Keratinocyte (primary cell): ENCODE results near the gene AUNIP. TPM values are rescaled to one million over a fixed set of nuclear protein-coding genes. Genes with fewer than 3 reads are reported as not detected.

Experiments
- DNase-seq: peaks from one replicate; pipeline ENCODE4 v3.0.0-alpha.2; 2011; ENCODE audit warnings: low read depth, missing footprints, low spot score
- FAIRE-seq: peaks from 2 replicates; lab custom pipeline; 2011; peaks lifted over from hg19 to GRCh38; lab: Jason Lieb, UNC
- H2AFZ ChIP-seq: 2 replicates; pipeline ENCODE4 v1.6.0; 2012; ENCODE audit warnings: low read length, control low read depth, inconsistent platforms; ENCODE audit not compliant: control insufficient read depth
- H3K27ac ChIP-seq: 2 replicates; pipeline ENCODE4 v1.5.1; 2011; ENCODE audit warnings: low read length; ENCODE audit not compliant: control insufficient read depth, insufficient read depth
- H3K27me3 ChIP-seq: 3 replicates; pipeline ENCODE4 v1.6.0; 2011; ENCODE audit warnings: low read length; ENCODE audit not compliant: control insufficient read depth, insufficient read depth; ENCODE audit errors: extremely low read depth
- H3K36me3 ChIP-seq, 2 experiments: 2 replicates in 1 of 2; 3 replicates in 1 of 2; pipeline ENCODE4 v1.5.1; 2011; ENCODE audit warnings: low read length in 2 of 2, mild to moderate bottlenecking in 1 of 2; ENCODE audit not compliant: control insufficient read depth in 2 of 2, insufficient read depth in 2 of 2; ENCODE audit errors: extremely low read depth in 1 of 2
- H3K4me1 ChIP-seq: 3 replicates; pipeline ENCODE4 v1.5.1; 2011; ENCODE audit warnings: low read length; ENCODE audit not compliant: control insufficient read depth, insufficient read depth; ENCODE audit errors: extremely low read depth
- H3K4me2 ChIP-seq: 3 replicates; pipeline ENCODE4 v1.6.0; 2011; ENCODE audit warnings: low read depth, low read length; ENCODE audit not compliant: control insufficient read depth, insufficient read depth; ENCODE audit errors: extremely low read depth
- H3K4me3 ChIP-seq, 3 experiments: fragments of 200-600 bp in 1 of 3; sonication (generic) in 1 of 3; 2 replicates in 2 of 3; 3 replicates in 1 of 3; pipeline ENCODE4 v1.5.1; 2011 to 2016; ENCODE audit warnings: low read length in 3 of 3, mild to moderate bottlenecking in 3 of 3, control low read depth in 2 of 3, inconsistent platforms in 1 of 3, low read depth in 1 of 3, mixed read lengths in 1 of 3, mixed run types in 1 of 3, moderate library complexity in 1 of 3; ENCODE audit not compliant: control insufficient read depth in 2 of 3, insufficient read depth in 2 of 3; ENCODE audit errors: extremely low read depth in 1 of 3
- H3K79me2 ChIP-seq: 2 replicates; pipeline ENCODE4 v1.6.0; 2012; ENCODE audit warnings: low read length; ENCODE audit not compliant: control insufficient read depth, insufficient read depth
- H3K9ac ChIP-seq: 3 replicates; pipeline ENCODE4 v1.6.0; 2011; ENCODE audit warnings: low read length; ENCODE audit not compliant: control insufficient read depth, insufficient read depth; ENCODE audit errors: extremely low read depth
- H3K9me1 ChIP-seq: 3 replicates; pipeline ENCODE4 v1.6.0; 2011; ENCODE audit warnings: low read length; ENCODE audit not compliant: control insufficient read depth, insufficient read depth; ENCODE audit errors: extremely low read depth
- H3K9me3 ChIP-seq: 2 replicates; pipeline ENCODE4 v1.5.1; 2012; ENCODE audit warnings: low read depth, low read length; ENCODE audit not compliant: control insufficient read depth
- H4K20me1 ChIP-seq: 3 replicates; pipeline ENCODE4 v1.6.0; 2011; ENCODE audit warnings: low read length; ENCODE audit not compliant: control insufficient read depth, insufficient read depth; ENCODE audit errors: extremely low read depth
- EZH2 ChIP-seq: IDR thresholded peaks from one replicate; pipeline ENCODE4 v1.6.1; 2012; ENCODE audit warnings: inconsistent platforms, mild to moderate bottlenecking, low read length, moderate library complexity
- dilution Hi-C: fragments of 300-500 bp; cut with MboI; formaldehyde crosslinking; loops from one replicate; pipeline ENCODE4 v1.7.0; 2020; ENCODE audit warnings: low sequenced_read_pairs; ENCODE audit not compliant: extremely low pct_ligation_motif_present
- polyA plus RNA-seq, 5 experiments: library from polyadenylated mRNA; depleted of rRNA in 3 of 5; stranded (reverse) in 3 of 5; stranded (forward) in 1 of 5; unstranded in 1 of 5; fragments of >200 nt; gene quantifications; 1 replicate in 1 of 5; 2 replicates in 3 of 5; 3 replicates in 1 of 5; pipeline versions ENCODE4 v1.2.1 to v1.2.3, GENCODE V29; 2011 to 2012; ENCODE audit warnings: missing spikeins in 2 of 5, low read depth in 1 of 5, low replicate concordance in 1 of 5
- TF ChIP-seq, protein P1 (sequence below), 3 experiments: IDR thresholded peaks in 1 of 3; conservative IDR thresholded peaks in 1 of 3; optimal IDR thresholded peaks in 1 of 3; 2 replicates in 2 of 3; 3 replicates in 1 of 3; pipeline versions ENCODE3 to v1.5.1; 2011; ENCODE audit warnings: low read length in 3 of 3, mild to moderate bottlenecking in 3 of 3, moderate library complexity in 2 of 3, control low read depth in 1 of 3, inconsistent platforms in 1 of 3; ENCODE audit not compliant: insufficient read depth in 2 of 3; ENCODE audit errors: extremely low read depth in 1 of 3

AUNIP gene
- polyA plus RNA-seq, 1 donor (not counting 4 experiments of a cell fraction or from before 2014, with no cell fraction given), result 9.3 TPM

DNA sequence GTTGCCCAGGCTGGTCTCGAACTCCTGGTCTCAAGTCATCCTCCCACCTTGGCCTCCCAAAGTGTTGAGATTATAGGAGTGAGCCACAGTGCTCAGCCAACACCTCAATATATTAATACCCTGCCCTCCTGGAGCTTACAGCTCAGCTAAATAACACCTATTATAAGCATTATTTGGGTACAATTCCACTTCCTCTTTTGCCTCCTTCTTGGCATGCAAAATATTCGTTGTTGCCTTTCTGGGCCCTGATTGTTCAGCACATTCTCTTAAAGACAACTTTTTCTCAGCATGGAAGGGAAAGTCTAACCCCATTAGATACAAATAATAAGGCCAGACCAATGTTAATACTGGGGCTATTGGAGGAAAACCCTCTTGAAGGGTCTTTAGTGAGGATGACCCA, 13.5 kb upstream of the AUNIP start:
- Histone ChIP-seq H3K79me2 (peaks cover 10% of the 10 kb centered on the region), H3K4me2 (peak overlapping the region; percentile 72), H2AFZ (no peak overlapping the region), H3K36me3 (peaks cover 7 to 12% of the 10 kb centered on the region in 2 experiments), H4K20me1 (no peaks in the 10 kb centered on the region), H3K27me3 (no peaks in the 10 kb centered on the region), H3K9ac (no peak overlapping the region), H3K27ac (no peak overlapping the region), H3K4me3 (no peak overlapping the region), H3K4me1 (peaks cover 50% of the 10 kb centered on the region), H3K9me3 (no peaks in the 10 kb centered on the region), H3K9me1 (no peaks in the 10 kb centered on the region)
- FAIRE-seq (no peak), DNase-seq (no peak)
- TF ChIP-seq, protein P1, sequence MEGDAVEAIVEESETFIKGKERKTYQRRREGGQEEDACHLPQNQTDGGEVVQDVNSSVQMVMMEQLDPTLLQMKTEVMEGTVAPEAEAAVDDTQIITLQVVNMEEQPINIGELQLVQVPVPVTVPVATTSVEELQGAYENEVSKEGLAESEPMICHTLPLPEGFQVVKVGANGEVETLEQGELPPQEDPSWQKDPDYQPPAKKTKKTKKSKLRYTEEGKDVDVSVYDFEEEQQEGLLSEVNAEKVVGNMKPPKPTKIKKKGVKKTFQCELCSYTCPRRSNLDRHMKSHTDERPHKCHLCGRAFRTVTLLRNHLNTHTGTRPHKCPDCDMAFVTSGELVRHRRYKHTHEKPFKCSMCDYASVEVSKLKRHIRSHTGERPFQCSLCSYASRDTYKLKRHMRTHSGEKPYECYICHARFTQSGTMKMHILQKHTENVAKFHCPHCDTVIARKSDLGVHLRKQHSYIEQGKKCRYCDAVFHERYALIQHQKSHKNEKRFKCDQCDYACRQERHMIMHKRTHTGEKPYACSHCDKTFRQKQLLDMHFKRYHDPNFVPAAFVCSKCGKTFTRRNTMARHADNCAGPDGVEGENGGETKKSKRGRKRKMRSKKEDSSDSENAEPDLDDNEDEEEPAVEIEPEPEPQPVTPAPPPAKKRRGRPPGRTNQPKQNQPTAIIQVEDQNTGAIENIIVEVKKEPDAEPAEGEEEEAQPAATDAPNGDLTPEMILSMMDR (optimal IDR thresholded peaks at IDR 0.05 in 1 of 3, IDR thresholded peaks at IDR 0.05 in 1 of 3, conservative IDR thresholded peaks at IDR 0.05 in 1 of 3; ENCODE audit: extremely low read depth in 1 of 3, insufficient read depth in 2 of 3, low read length in 3 of 3), result no peak
- TF ChIP-seq EZH2, result no peak
- dilution Hi-C loops, result no loop called here

DNA sequence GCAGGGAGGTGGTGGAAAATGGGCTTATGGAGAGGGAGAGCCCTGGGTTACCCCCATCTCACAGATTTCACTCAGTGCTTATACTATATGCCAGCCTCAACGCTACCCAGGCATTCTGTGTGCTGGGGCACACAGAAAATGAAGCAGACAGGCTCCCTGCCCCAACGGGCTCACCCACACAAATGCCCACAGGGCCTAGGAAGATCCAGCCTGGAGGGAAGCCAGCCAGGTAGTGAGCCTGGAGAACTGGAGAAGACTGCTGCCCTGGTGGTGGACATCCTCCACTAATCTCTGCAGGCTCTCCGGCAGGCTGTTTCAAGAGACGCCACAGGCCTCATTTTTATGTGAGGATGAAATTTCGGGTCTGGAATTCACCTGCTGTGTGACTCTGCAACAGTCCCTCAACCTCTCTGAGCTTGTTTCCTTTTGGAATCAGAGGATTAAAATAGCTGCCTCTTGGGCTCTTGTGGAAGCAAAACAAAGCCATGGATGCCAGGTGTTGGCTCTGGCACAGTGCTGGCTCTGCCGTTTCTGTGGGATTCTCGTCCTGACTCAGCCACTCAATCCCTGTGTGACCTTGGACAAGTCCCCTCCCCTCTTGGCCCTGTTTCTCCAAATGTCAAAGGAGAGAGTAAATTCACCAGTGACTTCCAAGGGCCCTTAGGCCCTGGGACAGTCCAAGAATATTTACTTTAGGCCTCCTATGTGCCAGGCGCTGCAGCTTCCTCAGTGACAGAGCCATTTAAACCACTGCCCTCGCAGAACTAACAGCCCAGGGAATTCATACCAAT, 12.6 kb upstream of the AUNIP start:
- Histone ChIP-seq H3K9ac (peak overlapping the region; percentile 24), H3K9me1 (no peaks in the 10 kb centered on the region), H3K79me2 (peaks cover 10% of the 10 kb centered on the region), H4K20me1 (no peaks in the 10 kb centered on the region), H3K27ac (peak overlapping the region; percentile 39), H3K36me3 (peaks cover 12% of the 10 kb centered on the region in 2 experiments), H3K4me2 (peak overlapping the region; percentile 72), H2AFZ (no peak overlapping the region), H3K4me1 (peaks cover 48% of the 10 kb centered on the region), H3K9me3 (no peaks in the 10 kb centered on the region), H3K4me3 (peak overlapping the region in 1 of 3 experiments; percentile 21), H3K27me3 (no peaks in the 10 kb centered on the region)
- dilution Hi-C loops, result no loop called here
- TF ChIP-seq EZH2, result no peak
- TF ChIP-seq, protein P1 (optimal IDR thresholded peaks at IDR 0.05 in 1 of 3, IDR thresholded peaks at IDR 0.05 in 1 of 3, conservative IDR thresholded peaks at IDR 0.05 in 1 of 3; ENCODE audit: extremely low read depth in 1 of 3, insufficient read depth in 2 of 3, low read length in 3 of 3), result no peak
- no peak for DNase-seq
- peak; percentile 36 for FAIRE-seq
